Smooth muscle cell (in vitro differentiated cells): ENCODE measurements around the gene CEP85L. TPM values are rescaled to one million over a fixed set of nuclear protein-coding genes. Genes with fewer than 3 reads are reported as not detected.

Experiments used
- DNase-seq: peaks from one replicate; lab custom pipeline; 2025; ENCODE audit not compliant: unreplicated experiment; lab: John Stamatoyannopoulos, UW
- H2AFZ ChIP-seq: fragments of 200-600 bp; sonication (generic); 2 replicates; pipeline ENCODE4 v1.6.0; 2016; ENCODE audit warnings: antibody characterized with exemption, low read depth, mild to moderate bottlenecking
- H3F3A ChIP-seq: fragments of 200-600 bp; sonication (generic); 2 replicates; pipeline ENCODE4 v1.6.0; 2017; ENCODE audit warnings: antibody characterized with exemption, low read depth
- H3K27ac ChIP-seq: fragments of 200-600 bp; sonication (generic); 2 replicates; pipeline ENCODE4 v1.5.1; 2016; ENCODE audit warnings: low read depth, mild to moderate bottlenecking
- H3K27me3 ChIP-seq: fragments of 200-600 bp; sonication (generic); 2 replicates; pipeline ENCODE4 v1.6.1; 2016; ENCODE audit warnings: low read depth, mild to moderate bottlenecking
- H3K36me3 ChIP-seq: fragments of 200-600 bp; sonication (generic); 2 replicates; pipeline ENCODE4 v1.5.1; 2016; ENCODE audit warnings: low read depth
- H3K4me1 ChIP-seq: fragments of 200-600 bp; sonication (generic); 2 replicates; pipeline ENCODE4 v1.5.1; 2016; ENCODE audit warnings: low read depth
- H3K4me2 ChIP-seq: fragments of 200-600 bp; sonication (generic); 2 replicates; pipeline ENCODE4 v1.6.0; 2016; ENCODE audit warnings: mild to moderate bottlenecking
- H3K4me3 ChIP-seq: fragments of 200-600 bp; sonication (generic); 2 replicates; pipeline ENCODE4 v1.5.1; 2016; ENCODE audit warnings: mild to moderate bottlenecking
- H3K79me2 ChIP-seq: fragments of 200-600 bp; sonication (generic); 2 replicates; pipeline ENCODE4 v1.6.0; 2016; ENCODE audit warnings: low read depth, mild to moderate bottlenecking
- H3K9ac ChIP-seq: fragments of 200-600 bp; sonication (generic); 2 replicates; pipeline ENCODE4 v1.6.0; 2016; ENCODE audit warnings: low read depth
- H3K9me3 ChIP-seq: fragments of 200-600 bp; sonication (generic); replicated peaks from 2 replicates; pipeline ENCODE4 v1.5.1; 2016; ENCODE audit warnings: low read depth
- H4K20me1 ChIP-seq: fragments of 200-600 bp; sonication (generic); 2 replicates; pipeline ENCODE4 v1.6.0; 2016; ENCODE audit warnings: low read depth
- WGBS: methylation state at CpG from one replicate; pipeline ENCODE4 v1.1.7; 2016; ENCODE audit warnings: low lambda C conversion rate; 5-methylcytosine and 5-hydroxymethylcytosine counted together
- polyA plus RNA-seq: library from polyadenylated mRNA; unstranded; fragments of >200 nt; fragmentation: Nextera tagmentation; extraction: Ambion mirVana; gene quantifications from 2 replicates; pipeline ENCODE4 v1.2.1, GENCODE V29; 2016
- total RNA-seq: library from RNA; depleted of rRNA; stranded (reverse); fragments of >200 nt; gene quantifications from 2 replicates; pipeline ENCODE4 v1.2.3, GENCODE V29; 2014
- TF ChIP-seq, protein P1 (sequence below): fragments of 200-600 bp; sonication (generic); IDR thresholded peaks from 2 replicates; pipeline ENCODE4 v1.5.1; 2017; ENCODE audit warnings: borderline replicate concordance, mild to moderate bottlenecking, antibody characterized with exemption; ENCODE audit not compliant: insufficient read depth, poor library complexity, severe bottlenecking

CEP85L gene
- total and polyA plus RNA-seq, 2 experiments from 2014 or later: 36.5 to 65.6 TPM

DNA sequence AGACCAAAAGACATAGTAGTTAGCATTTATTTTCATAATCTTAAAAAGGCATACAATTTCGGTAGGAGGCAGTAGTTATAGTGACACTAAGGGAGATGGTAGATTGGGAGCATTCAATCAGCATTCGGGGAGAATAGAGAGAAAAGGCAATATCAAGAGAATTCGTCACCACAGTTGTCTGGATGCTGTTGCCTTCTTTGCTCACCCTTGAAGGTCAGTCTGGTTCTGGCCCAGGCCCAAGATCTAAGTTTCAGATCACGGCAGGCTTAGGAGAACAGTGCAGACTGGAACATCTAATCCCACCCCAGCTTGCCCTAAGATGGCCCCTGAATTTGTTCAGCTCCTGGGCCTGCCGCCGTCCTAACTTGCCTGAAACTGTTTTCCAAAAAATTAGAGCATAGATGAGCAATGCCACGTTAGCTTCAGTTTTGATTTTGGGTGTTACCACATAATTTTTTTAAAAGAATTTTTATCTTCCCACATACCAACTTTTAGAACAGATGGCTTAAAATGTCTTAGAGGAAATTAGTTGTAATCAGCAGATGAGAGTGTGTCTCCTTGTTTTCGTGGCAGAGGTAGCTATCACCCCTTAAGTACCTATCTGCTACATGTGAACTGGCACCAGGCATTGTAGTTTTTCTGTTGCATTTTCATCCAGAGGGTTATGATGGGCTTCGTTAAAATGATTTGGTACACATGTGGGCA is 8.3 kb upstream of the CEP85L start:
- Histone ChIP-seq H3K4me3 (no peak overlapping the region), H3K27ac (no peak overlapping the region), H3F3A (no peaks in the 10 kb centered on the region), H2AFZ (no peak overlapping the region), H3K79me2 (no peaks in the 10 kb centered on the region), H3K4me1 (no peaks in the 10 kb centered on the region), H3K4me2 (no peak overlapping the region), H3K9me3 (no peaks in the 10 kb centered on the region), H3K9ac (no peak overlapping the region), H4K20me1 (no peaks in the 10 kb centered on the region), H3K36me3 (no peaks in the 10 kb centered on the region), H3K27me3 (no peaks in the 10 kb centered on the region)
- 77% methylated on average over 9 of the region's 9 CpGs for WGBS
- DNase-seq: no peak
- TF ChIP-seq, protein P1, sequence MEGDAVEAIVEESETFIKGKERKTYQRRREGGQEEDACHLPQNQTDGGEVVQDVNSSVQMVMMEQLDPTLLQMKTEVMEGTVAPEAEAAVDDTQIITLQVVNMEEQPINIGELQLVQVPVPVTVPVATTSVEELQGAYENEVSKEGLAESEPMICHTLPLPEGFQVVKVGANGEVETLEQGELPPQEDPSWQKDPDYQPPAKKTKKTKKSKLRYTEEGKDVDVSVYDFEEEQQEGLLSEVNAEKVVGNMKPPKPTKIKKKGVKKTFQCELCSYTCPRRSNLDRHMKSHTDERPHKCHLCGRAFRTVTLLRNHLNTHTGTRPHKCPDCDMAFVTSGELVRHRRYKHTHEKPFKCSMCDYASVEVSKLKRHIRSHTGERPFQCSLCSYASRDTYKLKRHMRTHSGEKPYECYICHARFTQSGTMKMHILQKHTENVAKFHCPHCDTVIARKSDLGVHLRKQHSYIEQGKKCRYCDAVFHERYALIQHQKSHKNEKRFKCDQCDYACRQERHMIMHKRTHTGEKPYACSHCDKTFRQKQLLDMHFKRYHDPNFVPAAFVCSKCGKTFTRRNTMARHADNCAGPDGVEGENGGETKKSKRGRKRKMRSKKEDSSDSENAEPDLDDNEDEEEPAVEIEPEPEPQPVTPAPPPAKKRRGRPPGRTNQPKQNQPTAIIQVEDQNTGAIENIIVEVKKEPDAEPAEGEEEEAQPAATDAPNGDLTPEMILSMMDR: no peak

DNA sequence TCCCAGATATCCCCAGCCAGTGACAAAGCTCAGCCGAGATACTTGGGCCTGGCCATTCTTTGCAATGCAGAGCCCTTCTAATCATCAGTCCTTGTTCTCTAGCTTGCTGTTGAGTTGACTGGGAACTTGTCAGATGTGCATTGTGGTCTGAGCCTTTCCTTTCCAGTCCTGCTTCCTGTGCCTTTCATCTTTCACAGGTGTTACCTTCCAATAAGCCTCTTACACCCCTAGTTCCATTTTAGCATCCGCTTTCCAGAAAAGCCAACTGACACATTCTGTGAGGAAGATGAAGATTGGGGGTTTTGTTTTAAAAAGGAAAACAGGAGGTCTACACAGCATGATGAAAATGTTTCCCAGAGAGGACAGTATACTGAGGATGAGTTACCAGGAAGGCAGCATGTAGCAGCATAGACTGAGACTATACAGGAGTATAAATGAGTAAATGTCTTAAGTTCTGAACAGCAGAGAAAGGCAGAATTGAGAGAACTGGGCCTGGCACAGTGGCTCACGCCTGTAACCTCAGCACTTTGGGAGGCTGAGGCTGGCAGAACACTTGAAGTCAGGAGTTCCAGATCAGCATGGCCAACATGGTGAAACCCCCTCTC is 5.6 kb upstream of the CEP85L start:
- no peaks in the 10 kb centered on the region for H3K27me3 ChIP-seq
- no peak overlapping the region for H2AFZ ChIP-seq
- H3K27ac ChIP-seq: no peak overlapping the region
- no peaks in the 10 kb centered on the region for H3K4me1 ChIP-seq
- H3K4me2 ChIP-seq: no peak overlapping the region
- TF ChIP-seq, protein P1: no peak
- H3K9ac ChIP-seq: no peak overlapping the region
- no peak for DNase-seq
- H4K20me1 ChIP-seq: no peaks in the 10 kb centered on the region
- no peaks in the 10 kb centered on the region for H3F3A ChIP-seq
- no peak overlapping the region for H3K4me3 ChIP-seq
- H3K9me3 ChIP-seq: no peaks in the 10 kb centered on the region
- H3K36me3 ChIP-seq: no peaks in the 10 kb centered on the region
- no peaks in the 10 kb centered on the region for H3K79me2 ChIP-seq
- WGBS: 93% methylated on average over 3 of the region's 3 CpGs

DNA sequence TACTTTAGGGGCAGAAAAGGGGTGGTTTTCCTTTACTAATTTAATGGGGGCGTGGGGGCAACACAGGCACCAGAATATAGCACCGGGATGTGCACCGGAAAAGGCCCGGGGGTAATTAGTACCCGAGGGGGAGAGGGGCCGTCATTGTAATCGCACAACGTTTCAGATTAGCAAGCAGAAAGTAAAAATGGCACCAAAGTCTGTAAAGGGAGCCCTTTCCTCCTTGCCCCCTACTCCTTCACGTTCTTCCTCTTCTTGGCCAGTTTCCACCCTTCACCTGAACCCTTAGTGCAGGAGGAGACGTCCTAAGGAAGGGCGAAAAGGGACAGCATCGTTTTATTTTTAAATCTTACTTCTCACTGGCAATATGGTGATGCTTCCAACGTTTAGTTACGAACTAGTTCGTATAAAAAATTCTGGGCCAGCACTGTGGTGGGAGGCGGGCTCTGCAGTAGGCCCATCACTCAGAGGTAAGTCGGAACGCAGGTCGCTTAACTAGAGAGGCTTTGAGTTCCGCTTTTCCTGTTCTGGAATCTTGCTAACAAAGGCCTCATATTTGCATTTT is 742 bp upstream of the CEP85L start:
- no peak overlapping the region for H3K9ac ChIP-seq
- no peak for DNase-seq
- H3F3A ChIP-seq: no peaks in the 10 kb centered on the region
- WGBS: 43% methylated on average over 20 of the region's 20 CpGs
- H3K79me2 ChIP-seq: peaks cover 37% of the 10 kb centered on the region
- peaks cover 14% of the 10 kb centered on the region for H3K4me1 ChIP-seq
- no peaks in the 10 kb centered on the region for H3K36me3 ChIP-seq
- TF ChIP-seq, protein P1: no peak
- peak overlapping the region; percentile 96 for H3K4me3 ChIP-seq
- H3K4me2 ChIP-seq: peak overlapping the region; percentile 85
- no peaks in the 10 kb centered on the region for H3K27me3 ChIP-seq
- no peak overlapping the region for H3K27ac ChIP-seq
- peaks cover 9% of the 10 kb centered on the region for H4K20me1 ChIP-seq
- peak overlapping the region; percentile 92 for H2AFZ ChIP-seq
- no peaks in the 10 kb centered on the region for H3K9me3 ChIP-seq
